Retinal pigment epithelial cell (primary cell): ENCODE results near the gene TWIST2.

Experiments
- DNase-seq: peaks from one replicate; pipeline ENCODE4 v3.0.0-alpha.2; 2010; ENCODE audit warnings: low read depth
- H3K4me3 ChIP-seq: 2 replicates; pipeline ENCODE4 v1.5.1; 2011; ENCODE audit warnings: mild to moderate bottlenecking, low read length, control low read depth, moderate library complexity
- TF ChIP-seq, protein P1 (sequence below): conservative IDR thresholded peaks from 2 replicates; pipeline ENCODE4 v1.5.1; 2011; ENCODE audit warnings: low read depth, low read length, control low read depth, inconsistent platforms

The TWIST2 gene

GRCh38 chr2:238949710-238950345 lies 101.9 kb downstream of the TWIST2 start:
- H3K4me3 ChIP-seq, result no peak overlapping the region
- TF ChIP-seq, protein P1, sequence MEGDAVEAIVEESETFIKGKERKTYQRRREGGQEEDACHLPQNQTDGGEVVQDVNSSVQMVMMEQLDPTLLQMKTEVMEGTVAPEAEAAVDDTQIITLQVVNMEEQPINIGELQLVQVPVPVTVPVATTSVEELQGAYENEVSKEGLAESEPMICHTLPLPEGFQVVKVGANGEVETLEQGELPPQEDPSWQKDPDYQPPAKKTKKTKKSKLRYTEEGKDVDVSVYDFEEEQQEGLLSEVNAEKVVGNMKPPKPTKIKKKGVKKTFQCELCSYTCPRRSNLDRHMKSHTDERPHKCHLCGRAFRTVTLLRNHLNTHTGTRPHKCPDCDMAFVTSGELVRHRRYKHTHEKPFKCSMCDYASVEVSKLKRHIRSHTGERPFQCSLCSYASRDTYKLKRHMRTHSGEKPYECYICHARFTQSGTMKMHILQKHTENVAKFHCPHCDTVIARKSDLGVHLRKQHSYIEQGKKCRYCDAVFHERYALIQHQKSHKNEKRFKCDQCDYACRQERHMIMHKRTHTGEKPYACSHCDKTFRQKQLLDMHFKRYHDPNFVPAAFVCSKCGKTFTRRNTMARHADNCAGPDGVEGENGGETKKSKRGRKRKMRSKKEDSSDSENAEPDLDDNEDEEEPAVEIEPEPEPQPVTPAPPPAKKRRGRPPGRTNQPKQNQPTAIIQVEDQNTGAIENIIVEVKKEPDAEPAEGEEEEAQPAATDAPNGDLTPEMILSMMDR, result no peak
- no peak for DNase-seq

- no peak overlapping the region for H3K4me3 ChIP-seq
- DNase-seq, result no peak
- TF ChIP-seq, protein P1, result no peak
Observed at GRCh38 chr2:238950551-238950950, 102.7 kb downstream of the TWIST2 start.

- no peak for DNase-seq
- TF ChIP-seq, protein P1, result no peak
Observed at GRCh38 chr2:238952261-238952919, 104.5 kb downstream of the TWIST2 start.

DNA sequence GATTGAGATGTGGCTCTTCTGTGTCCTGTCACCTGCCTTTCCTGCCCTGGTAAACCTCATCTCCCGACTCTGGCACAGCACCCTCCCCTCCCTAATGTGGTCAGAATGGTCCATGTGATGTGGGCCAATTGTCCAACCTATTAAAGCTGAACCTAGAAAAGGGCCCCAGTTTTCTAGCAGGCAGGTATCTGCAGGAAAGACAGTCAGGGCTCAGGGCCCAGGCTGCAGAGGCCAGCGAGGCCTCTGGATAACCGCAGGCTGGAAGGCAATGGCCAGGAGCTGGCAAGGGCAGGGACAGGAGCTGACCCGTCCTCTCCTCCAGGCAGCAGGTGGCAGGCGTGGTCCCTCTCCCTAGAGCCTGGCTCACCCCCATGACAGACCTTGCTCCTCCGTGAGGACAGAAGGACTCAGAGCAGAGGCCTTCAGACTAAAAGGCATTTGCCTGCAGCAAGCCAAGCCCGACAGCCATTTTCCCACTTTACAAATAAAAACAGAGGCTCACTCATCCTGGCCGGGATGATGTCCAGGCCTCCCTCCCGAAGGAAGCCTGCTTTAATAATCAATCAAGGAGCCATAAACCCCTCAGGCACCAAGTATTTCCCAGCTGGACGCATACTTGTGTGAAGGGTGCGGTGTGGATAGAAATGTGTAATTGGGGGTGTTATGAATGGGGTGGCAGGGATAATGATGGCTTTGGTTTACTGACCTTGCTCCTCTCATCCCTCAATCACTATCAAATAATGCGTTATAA lies 107.1 kb downstream of the TWIST2 start:
- TF ChIP-seq, protein P1, result no peak
- no peak overlapping the region for H3K4me3 ChIP-seq
- no peak for DNase-seq

More at GRCh38 chr2:238952261-238952919, 104.5 kb downstream of the TWIST2 start:
- no peak overlapping the region for H3K4me3 ChIP-seq

- TF ChIP-seq, protein P1, result no peak
- H3K4me3 ChIP-seq, result no peak overlapping the region
- no peak for DNase-seq
Observed at GRCh38 chr2:238955648-238956531, 108.0 kb downstream of the TWIST2 start.

GRCh38 chr2:238956676-238957075 lies 108.8 kb downstream of the TWIST2 start:
- TF ChIP-seq, protein P1, result no peak
- no peak for DNase-seq
- H3K4me3 ChIP-seq, result no peak overlapping the region
